Heart left ventricle (tissue), 16 donors: Measurements from ENCODE around the gene PRLH. TPM values are rescaled to one million over a fixed set of nuclear protein-coding genes. Genes with fewer than 3 reads are reported as not detected.

ENCODE experiments used
- ATAC-seq, 4 donors: fragments of 200-7000 bp; cut with Tn5 transposase; one replicate each; pipeline ENCODE4 v1.9.1; 2020 to 2022; ENCODE audit warnings: moderate library complexity in 4 of 4, mild to moderate bottlenecking in 3 of 4, moderate number of reproducible peaks in 1 of 4
- DNase-seq, 5 donors: peaks; one replicate each; pipeline ENCODE4 v3.0.0-alpha.2; 2020
- H3K27ac ChIP-seq, 12 donors: fragments of 200-600 bp; sonication (generic) in 4 of 12; one replicate each; pipeline versions ENCODE4 v1.5.0 to v1.8.0; 2016 to 2022; ENCODE audit warnings: mild to moderate bottlenecking in 2 of 12
- H3K27me3 ChIP-seq, 9 donors: fragments of 200-600 bp; sonication (generic) in 2 of 9; one replicate each; pipeline versions ENCODE4 v1.5.1 to v1.8.0; 2016 to 2022; ENCODE audit warnings: mild to moderate bottlenecking in 3 of 9
- H3K36me3 ChIP-seq, 9 donors: fragments of 200-600 bp; sonication (generic) in 2 of 9; one replicate each; pipeline versions ENCODE4 v1.5.0 to v1.8.0; 2018 to 2022; ENCODE audit warnings: mild to moderate bottlenecking in 2 of 9
- H3K4me1 ChIP-seq, 12 donors: fragments of 200-600 bp; sonication (generic) in 4 of 12; one replicate each; pipeline versions ENCODE4 v1.5.0 to v1.8.0; 2016 to 2022; ENCODE audit warnings: mild to moderate bottlenecking in 3 of 12
- H3K4me3 ChIP-seq, 12 donors: fragments of 200-600 bp; sonication (generic) in 4 of 12; one replicate each; pipeline versions ENCODE4 v1.5.0 to v1.8.0; 2017 to 2022; ENCODE audit warnings: mild to moderate bottlenecking in 9 of 12, moderate library complexity in 4 of 12
- H3K9me3 ChIP-seq, 12 donors: fragments of 200-600 bp; sonication (generic) in 4 of 12; one replicate each; pipeline versions ENCODE4 v1.5.0 to v1.8.0; 2016 to 2022; ENCODE audit warnings: mild to moderate bottlenecking in 1 of 12
- POLR2A ChIP-seq, 2 donors: fragments of 450-650 bp; IDR thresholded peaks; one replicate each; pipeline ENCODE4 v1.6.1; 2017; ENCODE audit warnings: antibody characterized with exemption in 2 of 2, mild to moderate bottlenecking in 2 of 2, moderate library complexity in 2 of 2
- WGBS, 4 donors: extraction: QIAGEN DNeasy Blood & Tissue Kit in 2 of 4; methylation state at CpG; one replicate each; pipeline versions ENCODE4 v1.1.5 to v1.1.7; 2013 to 2018; 5-methylcytosine and 5-hydroxymethylcytosine counted together
- intact Hi-C, 10 donors: fragments of 100-400 bp; cut with DNase I; formaldehyde crosslinking; loops; one replicate each; pipeline versions ENCODE4 v1.11.1 to v1.14.2; 2022
- polyA plus RNA-seq, 2 donors: library from polyadenylated mRNA; stranded (reverse); fragments of 200-250 nt; gene quantifications; one replicate each; pipeline ENCODE4 v1.2.3, GENCODE V29; 2013
- total RNA-seq, 9 donors: library from RNA; depleted of rRNA in 2 of 9; stranded (reverse); fragments of >200 nt in 2 of 9; fragmentation: NEBNext Ultra II Directional in 3 of 9; extraction: Animal tissue kit (Norgen Biotek cat#: 25700) in 3 of 9; gene quantifications; one replicate each; pipeline versions ENCODE4 v1.1.0 to v1.2.4, GENCODE V29; 2016 to 2023
- TF ChIP-seq, protein P1 (sequence below), 12 donors: fragments of 200-600 bp; sonication (generic) in 4 of 12; IDR thresholded peaks; one replicate each; pipeline versions ENCODE4 v1.5.0 to v1.8.0; 2018 to 2022; ENCODE audit warnings: antibody characterized with exemption in 12 of 12, mild to moderate bottlenecking in 5 of 12
- donor health status: ischemic (EF 13 %, LVEDD 7.1; RV severe dilation, severe dysfunction).
- donor health status: healthy with polysubstance abuse.
- donor health status: DM: no; HTN: yes; CAD: no.
- donor health status: DM: no; HTN: no; CAD: no.
- donor health status: ischemic (EF 25% LVEDD 6.9; RV normal size, moderate dysfunction).
- donor health status: ischemic (EF 25% LVEDD 5.7; RV mildly dilated, moderate dysfunction).
- donor health status: healthy.
- donor health status: DM: yes; HTN: yes; CAD: no.
- donor health status: ischemic (EF 35%, LVEDD 5.7; RV mildly dilated, moderate dysfunction).
- donor health status: nonischemic (EF 11% LVEDD 7.7; RV severe dilation, severe dysfunction).
- donor health status: DM: yes; HTN: yes; CAD: no.
- donor health status: PGD.
- donor health status: ischemic (EF 29% LVEDD 5.4; RV normal size, mild dysfunction).
- donor health status: nonischemic (EF 23%, LVEDD 6.1; RV moderate dilation, normal function).

PRLH gene
- total and polyA plus RNA-seq, 11 donors = not detected

DNA sequence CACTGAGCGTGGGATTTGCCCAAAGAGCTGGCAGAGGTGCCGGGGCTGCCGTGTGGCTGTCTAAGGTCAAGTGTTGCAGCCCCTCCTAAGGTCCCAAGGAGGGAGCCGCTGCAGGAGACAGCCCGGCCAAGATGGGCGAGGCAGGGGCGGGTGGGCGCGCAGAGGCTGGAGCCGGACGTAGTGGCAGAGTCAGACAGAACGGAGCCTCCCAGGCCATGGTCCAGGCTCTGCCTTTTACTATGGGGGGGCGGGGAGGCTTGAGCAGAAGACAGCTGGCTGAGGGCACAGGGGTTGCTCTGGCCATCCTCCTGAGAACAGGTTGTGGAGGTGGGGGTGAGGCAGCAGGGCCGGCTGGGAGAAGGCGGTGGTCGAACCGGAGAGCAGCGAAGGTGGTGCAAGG, 27.5 kb upstream of the PRLH start:
- ATAC-seq (no peak), DNase-seq (peak in 1 of 5 donors; percentile 6)
- H3K4me3 ChIP-seq = no peak overlapping the region
- intact Hi-C loops = no loop called here
- no peak for TF ChIP-seq POLR2A (IDR thresholded peaks at IDR 0.05)
- TF ChIP-seq, protein P1, sequence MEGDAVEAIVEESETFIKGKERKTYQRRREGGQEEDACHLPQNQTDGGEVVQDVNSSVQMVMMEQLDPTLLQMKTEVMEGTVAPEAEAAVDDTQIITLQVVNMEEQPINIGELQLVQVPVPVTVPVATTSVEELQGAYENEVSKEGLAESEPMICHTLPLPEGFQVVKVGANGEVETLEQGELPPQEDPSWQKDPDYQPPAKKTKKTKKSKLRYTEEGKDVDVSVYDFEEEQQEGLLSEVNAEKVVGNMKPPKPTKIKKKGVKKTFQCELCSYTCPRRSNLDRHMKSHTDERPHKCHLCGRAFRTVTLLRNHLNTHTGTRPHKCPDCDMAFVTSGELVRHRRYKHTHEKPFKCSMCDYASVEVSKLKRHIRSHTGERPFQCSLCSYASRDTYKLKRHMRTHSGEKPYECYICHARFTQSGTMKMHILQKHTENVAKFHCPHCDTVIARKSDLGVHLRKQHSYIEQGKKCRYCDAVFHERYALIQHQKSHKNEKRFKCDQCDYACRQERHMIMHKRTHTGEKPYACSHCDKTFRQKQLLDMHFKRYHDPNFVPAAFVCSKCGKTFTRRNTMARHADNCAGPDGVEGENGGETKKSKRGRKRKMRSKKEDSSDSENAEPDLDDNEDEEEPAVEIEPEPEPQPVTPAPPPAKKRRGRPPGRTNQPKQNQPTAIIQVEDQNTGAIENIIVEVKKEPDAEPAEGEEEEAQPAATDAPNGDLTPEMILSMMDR (IDR thresholded peaks at IDR 0.05) = no peak
- no peaks in the 10 kb centered on the region for H3K9me3 ChIP-seq
- H3K36me3 ChIP-seq = peaks cover 0 to 2% (median 0%) of the 10 kb centered on the region in 9 donors
- no peaks in the 10 kb centered on the region for H3K27me3 ChIP-seq
- H3K4me1 ChIP-seq = peaks cover 0 to 20% (median 16%) of the 10 kb centered on the region in 12 donors
- no peak overlapping the region for H3K27ac ChIP-seq
- WGBS, 4 donors = 86 to 95% (median 94%) methylated on average over 18 of the region's 18 CpGs

DNA sequence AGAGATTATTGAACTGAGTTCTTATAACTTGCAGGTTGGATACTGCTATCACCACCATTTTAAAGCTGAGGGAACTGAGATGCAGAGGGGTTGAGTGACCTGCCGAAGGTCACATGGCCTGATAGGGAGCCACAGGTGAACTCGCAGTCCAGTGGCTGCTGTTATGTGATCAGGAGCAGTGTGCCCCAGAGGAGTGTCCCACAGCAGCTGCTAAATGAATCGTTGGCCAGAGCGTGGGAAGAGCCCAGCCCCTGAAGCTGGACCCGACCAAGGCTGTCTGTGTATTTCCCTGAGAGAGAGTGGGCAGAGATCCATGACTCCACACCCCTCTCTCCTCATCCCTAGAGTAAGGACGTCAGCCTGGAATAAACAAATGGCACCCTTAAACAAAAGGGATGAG, 26.7 kb upstream of the PRLH start:
- WGBS, 4 donors = 56 to 69% (median 59%) methylated on average over 6 of the region's 6 CpGs
- no peak overlapping the region for H3K4me3 ChIP-seq
- H3K36me3 ChIP-seq = no peaks in the 10 kb centered on the region
- peak overlapping the region in 1 of 12 donors; percentile 22 for H3K27ac ChIP-seq
- intact Hi-C loops = no loop called here
- DNase-seq = peak in 1 of 5 donors; percentile 50
- no peaks in the 10 kb centered on the region for H3K9me3 ChIP-seq
- peaks cover 0 to 20% (median 16%) of the 10 kb centered on the region in 12 donors for H3K4me1 ChIP-seq
- H3K27me3 ChIP-seq = no peaks in the 10 kb centered on the region
- ATAC-seq = peak in 2 of 4 donors; percentile 50 to 68
- TF ChIP-seq, protein P1 (IDR thresholded peaks at IDR 0.05) = no peak

DNA sequence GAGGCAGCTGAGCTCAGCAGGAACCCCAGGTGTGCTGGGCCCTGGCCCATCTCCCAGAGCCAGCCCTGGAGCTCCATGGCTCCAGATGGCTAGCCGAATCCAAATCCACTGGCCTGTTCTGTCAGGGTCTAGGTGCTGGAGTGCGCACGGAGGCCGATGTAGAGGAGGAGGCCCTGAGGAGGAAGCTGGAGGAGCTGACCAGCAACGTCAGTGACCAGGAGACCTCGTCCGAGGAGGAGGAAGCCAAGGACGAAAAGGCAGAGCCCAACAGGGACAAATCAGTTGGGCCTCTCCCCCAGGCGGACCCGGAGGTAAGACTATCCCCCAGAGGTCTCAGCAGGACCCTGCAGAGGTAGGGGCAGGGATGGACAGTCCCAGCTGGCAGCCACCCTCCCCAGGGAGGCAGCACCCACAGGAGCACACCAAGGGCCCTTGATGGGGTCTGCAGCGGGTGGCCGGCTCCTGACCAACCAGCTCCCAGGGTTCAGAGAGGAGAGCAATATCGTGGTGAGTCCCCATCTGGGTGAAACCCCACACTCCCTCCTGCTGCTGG, 26.1 kb upstream of the PRLH start:
- no peak overlapping the region for H3K4me3 ChIP-seq
- H3K4me1 ChIP-seq = peaks cover 0 to 20% (median 16%) of the 10 kb centered on the region in 12 donors
- peak in 1 of 5 donors; percentile 19 for DNase-seq
- peak in 3 of 4 donors; percentile 20 to 44 (median 32) for ATAC-seq
- TF ChIP-seq, protein P1 (IDR thresholded peaks at IDR 0.05) = no peak
- no peak for TF ChIP-seq POLR2A (IDR thresholded peaks at IDR 0.05)
- peak overlapping the region in 1 of 12 donors; percentile 22 for H3K27ac ChIP-seq
- H3K27me3 ChIP-seq = no peaks in the 10 kb centered on the region
- intact Hi-C loops = no loop called here
- H3K9me3 ChIP-seq = no peaks in the 10 kb centered on the region
- 60 to 72% (median 67%) methylated on average over 13 of the region's 13 CpGs for WGBS, 4 donors
- H3K36me3 ChIP-seq = peaks cover 0 to 2% (median 0%) of the 10 kb centered on the region in 9 donors

DNA sequence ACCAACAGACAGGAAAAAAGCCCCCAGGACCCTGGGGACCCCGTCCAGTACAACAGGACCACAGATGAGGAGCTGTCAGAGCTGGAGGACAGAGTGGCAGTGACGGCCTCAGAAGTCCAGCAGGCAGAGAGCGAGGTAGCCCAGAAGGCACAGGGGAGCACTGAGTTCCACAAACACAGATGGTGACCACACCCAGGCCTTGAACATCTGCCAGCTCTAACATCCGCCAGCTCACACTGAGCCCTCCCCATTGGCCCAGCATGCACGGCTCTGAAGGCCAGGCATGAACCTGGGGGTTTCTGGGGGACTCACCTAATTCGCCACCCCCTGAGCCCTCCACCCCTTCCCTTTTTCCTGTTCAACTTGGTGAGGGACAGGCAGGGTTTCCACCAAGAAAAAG, 25.6 kb upstream of the PRLH start:
- H3K27me3 ChIP-seq = no peaks in the 10 kb centered on the region
- H3K36me3 ChIP-seq = peaks cover 0 to 5% (median 0%) of the 10 kb centered on the region in 9 donors
- ATAC-seq (peak; percentile 63 to 94 (median 86)), DNase-seq (peak in 4 of 5 donors; percentile 71 to 80 (median 72))
- H3K27ac ChIP-seq = peak overlapping the region in 1 of 12 donors; percentile 25
- no peaks in the 10 kb centered on the region for H3K9me3 ChIP-seq
- intact Hi-C loops = no loop called here
- 28 to 58% (median 44%) methylated on average over 6 of the region's 6 CpGs for WGBS, 4 donors
- H3K4me1 ChIP-seq = peaks cover 0 to 20% (median 16%) of the 10 kb centered on the region in 12 donors
- TF ChIP-seq POLR2A (IDR thresholded peaks at IDR 0.05) = no peak
- TF ChIP-seq, protein P1 (IDR thresholded peaks at IDR 0.05) = no peak
- H3K4me3 ChIP-seq = no peak overlapping the region
